ENCODE results near the gene GABBR2.
"Not testable (repeated sequence)": the region's sequence is repeated elsewhere in the genome, so short reads cannot be mapped to it uniquely, and the experiment has no call there.

The GABBR2 gene

GRCh38 chr9:98271479-98271878 is 437.3 kb downstream of the GABBR2 start:
- no peak for DNase-seq

GRCh38 chr9:98270284-98270683 is 438.5 kb downstream of the GABBR2 start:
- not testable (repeated sequence) for DNase-seq

GRCh38 chr9:98269652-98270051 is 439.1 kb downstream of the GABBR2 start:
- not testable (repeated sequence) for DNase-seq

GRCh38 chr9:98267556-98267955 is 441.2 kb downstream of the GABBR2 start:
- DNase-seq, result not testable (repeated sequence)

GRCh38 chr9:98264516-98264915 is 444.2 kb downstream of the GABBR2 start:
- DNase-seq, result no peak

GRCh38 chr9:98263482-98264357 is 445.0 kb downstream of the GABBR2 start:
- peak; percentile 82 for DNase-seq

- no peak for DNase-seq
These were observed 445.7 kb downstream of the GABBR2 start for GRCh38 chr9:98263080-98263479.

GRCh38 chr9:98262056-98262455 is 446.7 kb downstream of the GABBR2 start:
- no peak for DNase-seq

- DNase-seq, result no peak
These were observed 448.1 kb downstream of the GABBR2 start for GRCh38 chr9:98260635-98261034.

GRCh38 chr9:98259791-98260190 is 448.9 kb downstream of the GABBR2 start:
- no peak for DNase-seq

GRCh38 chr9:98256756-98257155 is 452.0 kb downstream of the GABBR2 start:
- DNase-seq, result peak; percentile 39

GRCh38 chr9:98255578-98256296 is 453.0 kb downstream of the GABBR2 start, which contains the start of gene TBC1D2:
Gene TBC1D2, minus strand, starts transcription at chr9:98255649. Its CDS starts 108 bp downstream, at chr9:98255541.
- peak; percentile 98 for DNase-seq

- DNase-seq, result no peak
These were observed 453.6 kb downstream of the GABBR2 start for GRCh38 chr9:98255061-98255577.

- DNase-seq, result no peak
These were observed 454.3 kb downstream of the GABBR2 start for GRCh38 chr9:98254228-98255060.

- DNase-seq, result no peak
These were observed 455.2 kb downstream of the GABBR2 start for GRCh38 chr9:98253565-98253964.

- DNase-seq, result no peak
These were observed 457.2 kb downstream of the GABBR2 start for GRCh38 chr9:98251551-98251950.

- DNase-seq, result no peak
These were observed 459.0 kb downstream of the GABBR2 start for GRCh38 chr9:98249771-98250170.

GRCh38 chr9:98248737-98249474 is 459.8 kb downstream of the GABBR2 start:
- no peak for DNase-seq

GRCh38 chr9:98247831-98248657 is 460.7 kb downstream of the GABBR2 start:
- no peak for DNase-seq

GRCh38 chr9:98242426-98242825 is 466.3 kb downstream of the GABBR2 start:
- DNase-seq, result no peak

All from stimulated activated CD4-positive, alpha-beta T cell treated with anti-CD3 and anti-CD28 coated beads, Interleukin-4, amount 100 ng/mL, for 1 hour (primary cell).